WTC11 (cell line): ENCODE results near the gene FOXP4. TPM values are rescaled to one million over a fixed set of nuclear protein-coding genes. Genes with fewer than 3 reads are reported as not detected.

Experiments
- ATAC-seq: fragments of 200-7000 bp; cut with Tn5 transposase; 2 replicates; pipeline ENCODE4 v1.10.0; 2021; ENCODE audit warnings: mild to moderate bottlenecking, moderate library complexity
- CTCF ChIA-PET: fragments of 300-600 bp; sonication (Branson Sonifier 250); formaldehyde crosslinking; loops from one replicate; lab custom pipeline; 2021; ENCODE audit warnings: antibody characterized with exemption; lab: Charles Lee
- POLR2A ChIA-PET: fragments of 350-600 bp; sonication (Branson Sonifier 250); formaldehyde crosslinking; loops from one replicate; lab custom pipeline; 2021; ENCODE audit warnings: antibody characterized with exemption; lab: Charles Lee
- DNase-seq: peaks from one replicate; pipeline ENCODE4 v3.0.0; 2021; ENCODE audit warnings: low spot score
- H3K27ac Mint-ChIP-seq: 2 replicates; pipeline ENCODE4 v1.8.0; 2021; ENCODE audit warnings: mixed read lengths
- H3K27me3 Mint-ChIP-seq: 2 replicates; pipeline ENCODE4 v1.8.0; 2021; ENCODE audit warnings: low read depth, mild to moderate bottlenecking, moderate library complexity, mixed read lengths
- H3K36me3 Mint-ChIP-seq: 2 replicates; pipeline ENCODE4 v1.8.0; 2021; ENCODE audit warnings: mixed read lengths
- H3K4me1 Mint-ChIP-seq: 2 replicates; pipeline ENCODE4 v1.8.0; 2022; ENCODE audit warnings: mixed read lengths
- H3K4me3 Mint-ChIP-seq: 2 replicates; pipeline ENCODE4 v1.8.0; 2021; ENCODE audit warnings: mild to moderate bottlenecking, moderate library complexity, mixed read lengths
- H3K9me3 Mint-ChIP-seq: 2 replicates; pipeline ENCODE4 v1.8.0; 2021; ENCODE audit warnings: mixed read lengths
- ATF1 ChIP-seq: sonication (generic); formaldehyde crosslinking; IDR thresholded peaks from 2 replicates; pipeline ENCODE4 v1.8.1; 2023; ENCODE audit warnings: mild to moderate bottlenecking, moderate library complexity, missing genetic modification reagents
- ATF3 ChIP-seq: sonication (generic); formaldehyde crosslinking; conservative IDR thresholded peaks from 2 replicates; pipeline ENCODE4 v1.8.1; 2022; ENCODE audit warnings: mild to moderate bottlenecking, missing genetic modification reagents
- CBFB ChIP-seq: sonication (generic); formaldehyde crosslinking; IDR thresholded peaks from 2 replicates; pipeline ENCODE4 v1.8.1; 2022; ENCODE audit warnings: mild to moderate bottlenecking, low read depth, missing genetic modification reagents
- CTCF ChIP-seq: fragments of 200-600 bp; IDR thresholded peaks from 2 replicates; pipeline ENCODE4 v1.8.0; 2022; ENCODE audit warnings: antibody characterized with exemption
- E2F5 ChIP-seq: sonication (generic); formaldehyde crosslinking; IDR thresholded peaks from 2 replicates; pipeline ENCODE4 v1.8.1; 2022; ENCODE audit warnings: mild to moderate bottlenecking, moderate library complexity, missing genetic modification reagents
- EMX1 ChIP-seq: fragments of 250-450 bp; sonication (Bioruptor Pico); IDR thresholded peaks from 2 replicates; pipeline ENCODE4 v1.8.0; 2021; ENCODE audit warnings: mild to moderate bottlenecking
- ERG ChIP-seq: fragments of 250-450 bp; sonication (Bioruptor Pico); IDR thresholded peaks from 2 replicates; pipeline ENCODE4 v1.8.0; 2021; ENCODE audit warnings: mild to moderate bottlenecking
- FOXP4 ChIP-seq: sonication (generic); formaldehyde crosslinking; IDR thresholded peaks from 2 replicates; pipeline ENCODE4 v1.8.0; 2022; ENCODE audit warnings: mild to moderate bottlenecking, missing genetic modification reagents
- IRF1 ChIP-seq: sonication (generic); formaldehyde crosslinking; IDR thresholded peaks from 2 replicates; pipeline ENCODE4 v1.8.0; 2023; ENCODE audit warnings: missing genetic modification reagents
- IRF2 ChIP-seq: sonication (generic); formaldehyde crosslinking; IDR thresholded peaks from 2 replicates; pipeline ENCODE4 v1.8.0; 2022; ENCODE audit warnings: low read depth, missing genetic modification reagents, borderline replicate concordance
- JUN ChIP-seq: sonication (generic); formaldehyde crosslinking; IDR thresholded peaks from 2 replicates; pipeline ENCODE4 v1.8.0; 2023; ENCODE audit warnings: mild to moderate bottlenecking, missing genetic modification reagents
- KAT7 ChIP-seq: sonication (generic); formaldehyde crosslinking; IDR thresholded peaks from 2 replicates; pipeline ENCODE4 v1.8.1; 2023; ENCODE audit warnings: missing genetic modification reagents, mild to moderate bottlenecking, borderline replicate concordance
- NFE2L1 ChIP-seq: sonication (generic); formaldehyde crosslinking; IDR thresholded peaks from 2 replicates; pipeline ENCODE4 v1.8.1; 2023; ENCODE audit warnings: missing genetic modification reagents
- NR1H2 ChIP-seq: sonication (generic); formaldehyde crosslinking; IDR thresholded peaks from 2 replicates; pipeline ENCODE4 v1.9.0; 2021; ENCODE audit warnings: mild to moderate bottlenecking, moderate library complexity, missing genetic modification reagents
- NR2C2 ChIP-seq: sonication (generic); formaldehyde crosslinking; IDR thresholded peaks from 2 replicates; pipeline ENCODE4 v1.8.0; 2022; ENCODE audit warnings: mild to moderate bottlenecking, missing genetic modification reagents
- NR3C1 ChIP-seq: sonication (generic); formaldehyde crosslinking; conservative IDR thresholded peaks from 2 replicates; pipeline ENCODE4 v1.8.1; 2023; ENCODE audit warnings: low read depth, mild to moderate bottlenecking, missing genetic modification reagents
- PREB ChIP-seq: sonication (generic); formaldehyde crosslinking; IDR thresholded peaks from 2 replicates; pipeline ENCODE4 v1.8.1; 2022; ENCODE audit warnings: mild to moderate bottlenecking, missing genetic modification reagents, moderate library complexity, borderline replicate concordance
- SOX15 ChIP-seq: fragments of 250-450 bp; sonication (Bioruptor Pico); IDR thresholded peaks from 2 replicates; pipeline ENCODE4 v1.9.0; 2021; ENCODE audit warnings: mild to moderate bottlenecking
- ZNF263 ChIP-seq: sonication (generic); formaldehyde crosslinking; IDR thresholded peaks from 2 replicates; pipeline ENCODE4 v1.8.1; 2022; ENCODE audit warnings: low read depth, mild to moderate bottlenecking, moderate library complexity, missing genetic modification reagents
- ZNF317 ChIP-seq: sonication (generic); formaldehyde crosslinking; IDR thresholded peaks from 2 replicates; pipeline ENCODE4 v1.8.1; 2023; ENCODE audit warnings: low read depth, mild to moderate bottlenecking, moderate library complexity, missing genetic modification reagents, borderline replicate concordance
- ZNF532 ChIP-seq: fragments of 250-450 bp; sonication (Bioruptor Pico); IDR thresholded peaks from 2 replicates; pipeline ENCODE4 v1.9.0; 2021; ENCODE audit warnings: mild to moderate bottlenecking, borderline replicate concordance
- total RNA-seq: library from RNA; stranded (reverse); gene quantifications from 3 replicates; pipeline ENCODE4 v1.2.3, GENCODE V29; 2021

Gene FOXP4
- total RNA-seq, 1 experiment from 2014 or later: 36.6 TPM

- no peak for TF ChIP-seq IRF2 (CRISPR knock-in tag)
- TF ChIP-seq KAT7 (CRISPR knock-in tag): no peak
- TF ChIP-seq ZNF263 (CRISPR knock-in tag): no peak
Observed at GRCh38 chr6:41588111-41588510, 41.9 kb downstream of the FOXP4 start (continued).

GRCh38 chr6:41589223-41589622, 43.0 kb downstream of the FOXP4 start:
- Mint-ChIP-seq H3K36me3 (peaks cover 4% of the 10 kb centered on the region; the same call in 1 of the 2 replicates), H3K4me3 (no peak overlapping the region), H3K4me1 (peaks cover 58% of the 10 kb centered on the region), H3K27ac (no peak overlapping the region), H3K27me3 (peaks cover 5% of the 10 kb centered on the region; the same call in 1 of the 2 replicates), H3K9me3 (no peaks in the 10 kb centered on the region)
- ATAC-seq: no peak
- CTCF ChIA-PET: interaction anchor here (0.6 to 3.0 kb wide), 10 partner anchors 9 to 222 kb away, joined by 3 to 13 read pairs (median 4); no protein-coding TSS in a partner anchor
- DNase-seq: no peak
- POLR2A ChIA-PET: interaction anchor here (1.3 kb wide), 1 partner anchor 10 kb away, joined by 4 read pairs; no protein-coding TSS in a partner anchor
- TF ChIP-seq E2F5 (CRISPR knock-in tag) (no peak), ERG (no peak), EMX1 (CRISPR knock-in tag) (no peak), IRF1 (CRISPR knock-in tag) (no peak), NR1H2 (no peak), ATF3 (no peak), NR3C1 (CRISPR knock-in tag) (no peak), ZNF263 (CRISPR knock-in tag) (no peak), NFE2L1 (CRISPR knock-in tag) (no peak), SOX15 (CRISPR knock-in tag) (no peak), PREB (CRISPR knock-in tag) (no peak), ZNF532 (CRISPR knock-in tag) (no peak), CTCF (no peak), FOXP4 (no peak), JUN (no peak), ATF1 (CRISPR knock-in tag) (no peak), CBFB (CRISPR knock-in tag) (no peak), ZNF317 (no peak), NR2C2 (CRISPR knock-in tag) (no peak), IRF2 (CRISPR knock-in tag) (no peak)
